GM23338 (cell line): ENCODE data around the gene FBXW7. TPM values are rescaled to one million over a fixed set of nuclear protein-coding genes. Genes with fewer than 3 reads are reported as not detected.

Source experiments
- JUNB ChIP-seq: IDR thresholded peaks from one replicate; pipeline ENCODE4 v1.6.1; 2016; ENCODE audit warnings: antibody characterized with exemption; ENCODE audit not compliant: unreplicated experiment
- NANOG ChIP-seq: IDR thresholded peaks from 2 replicates; pipeline ENCODE4 v1.6.1; 2016; ENCODE audit warnings: antibody characterized with exemption, borderline replicate concordance
- STAT1 ChIP-seq: IDR thresholded peaks from one replicate; pipeline ENCODE4 v1.6.1; 2016; ENCODE audit warnings: antibody characterized with exemption; ENCODE audit not compliant: unreplicated experiment
- ZNF331 ChIP-seq: fragments of 250-450 bp; sonication (Bioruptor Pico); IDR thresholded peaks from 2 replicates; pipeline ENCODE4 v1.5.0; 2020; ENCODE audit warnings: low read depth, mild to moderate bottlenecking, moderate library complexity
- microRNA-seq: library from miRNA; unstranded; fragments of <30 nt; microRNA quantifications from one replicate; pipeline ENCODE4, GENCODE V29; 2017
- polyA plus RNA-seq: library from polyadenylated mRNA; unstranded; fragments of >200 nt; fragmentation: Nextera tagmentation; extraction: Ambion mirVana; gene quantifications from 2 replicates; pipeline ENCODE4 v1.2.1, GENCODE V29; 2016
- small RNA-seq: library from RNA; depleted of rRNA; stranded (forward); fragments of <200 nt; gene quantifications from one replicate; pipeline ENCODE3, GENCODE V24; 2014; ENCODE audit warnings: low replicate concordance
- total RNA-seq: library from RNA; depleted of rRNA; stranded (reverse); fragments of >200 nt; shearing (Covaris generic); gene quantifications from 2 replicates; pipeline ENCODE4 v1.2.3, GENCODE V29; 2014; rRNA removed
- TF ChIP-seq, protein P1 (sequence below): fragments of 250-450 bp; sonication (Bioruptor Pico); IDR thresholded peaks from 2 replicates; pipeline ENCODE4 v1.5.0; 2020; ENCODE audit warnings: mild to moderate bottlenecking, moderate library complexity

Gene FBXW7
- total and polyA plus RNA-seq, 2 experiments from 2014 or later = 25.8 to 34.7 TPM

DNA sequence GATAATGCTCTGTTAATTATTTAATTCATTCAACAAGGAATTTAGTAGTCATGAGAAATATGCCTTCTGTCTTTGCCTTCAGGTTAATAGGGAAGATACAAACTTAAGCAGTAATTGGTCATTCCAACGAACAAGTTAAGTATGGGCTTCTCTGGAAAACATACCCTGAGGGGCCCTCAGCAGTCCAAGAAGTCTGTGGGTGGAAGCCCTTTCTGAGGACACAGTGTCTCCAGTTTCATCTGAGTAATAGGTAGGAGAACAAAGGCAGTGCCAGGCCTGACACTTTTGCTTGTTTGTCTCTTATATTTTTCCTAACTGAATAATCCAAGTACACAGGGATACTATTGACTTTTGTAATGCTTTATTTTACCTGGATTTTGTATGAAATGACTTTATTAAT, 262.5 kb downstream of the FBXW7 start (continued):
- TF ChIP-seq, protein P1, sequence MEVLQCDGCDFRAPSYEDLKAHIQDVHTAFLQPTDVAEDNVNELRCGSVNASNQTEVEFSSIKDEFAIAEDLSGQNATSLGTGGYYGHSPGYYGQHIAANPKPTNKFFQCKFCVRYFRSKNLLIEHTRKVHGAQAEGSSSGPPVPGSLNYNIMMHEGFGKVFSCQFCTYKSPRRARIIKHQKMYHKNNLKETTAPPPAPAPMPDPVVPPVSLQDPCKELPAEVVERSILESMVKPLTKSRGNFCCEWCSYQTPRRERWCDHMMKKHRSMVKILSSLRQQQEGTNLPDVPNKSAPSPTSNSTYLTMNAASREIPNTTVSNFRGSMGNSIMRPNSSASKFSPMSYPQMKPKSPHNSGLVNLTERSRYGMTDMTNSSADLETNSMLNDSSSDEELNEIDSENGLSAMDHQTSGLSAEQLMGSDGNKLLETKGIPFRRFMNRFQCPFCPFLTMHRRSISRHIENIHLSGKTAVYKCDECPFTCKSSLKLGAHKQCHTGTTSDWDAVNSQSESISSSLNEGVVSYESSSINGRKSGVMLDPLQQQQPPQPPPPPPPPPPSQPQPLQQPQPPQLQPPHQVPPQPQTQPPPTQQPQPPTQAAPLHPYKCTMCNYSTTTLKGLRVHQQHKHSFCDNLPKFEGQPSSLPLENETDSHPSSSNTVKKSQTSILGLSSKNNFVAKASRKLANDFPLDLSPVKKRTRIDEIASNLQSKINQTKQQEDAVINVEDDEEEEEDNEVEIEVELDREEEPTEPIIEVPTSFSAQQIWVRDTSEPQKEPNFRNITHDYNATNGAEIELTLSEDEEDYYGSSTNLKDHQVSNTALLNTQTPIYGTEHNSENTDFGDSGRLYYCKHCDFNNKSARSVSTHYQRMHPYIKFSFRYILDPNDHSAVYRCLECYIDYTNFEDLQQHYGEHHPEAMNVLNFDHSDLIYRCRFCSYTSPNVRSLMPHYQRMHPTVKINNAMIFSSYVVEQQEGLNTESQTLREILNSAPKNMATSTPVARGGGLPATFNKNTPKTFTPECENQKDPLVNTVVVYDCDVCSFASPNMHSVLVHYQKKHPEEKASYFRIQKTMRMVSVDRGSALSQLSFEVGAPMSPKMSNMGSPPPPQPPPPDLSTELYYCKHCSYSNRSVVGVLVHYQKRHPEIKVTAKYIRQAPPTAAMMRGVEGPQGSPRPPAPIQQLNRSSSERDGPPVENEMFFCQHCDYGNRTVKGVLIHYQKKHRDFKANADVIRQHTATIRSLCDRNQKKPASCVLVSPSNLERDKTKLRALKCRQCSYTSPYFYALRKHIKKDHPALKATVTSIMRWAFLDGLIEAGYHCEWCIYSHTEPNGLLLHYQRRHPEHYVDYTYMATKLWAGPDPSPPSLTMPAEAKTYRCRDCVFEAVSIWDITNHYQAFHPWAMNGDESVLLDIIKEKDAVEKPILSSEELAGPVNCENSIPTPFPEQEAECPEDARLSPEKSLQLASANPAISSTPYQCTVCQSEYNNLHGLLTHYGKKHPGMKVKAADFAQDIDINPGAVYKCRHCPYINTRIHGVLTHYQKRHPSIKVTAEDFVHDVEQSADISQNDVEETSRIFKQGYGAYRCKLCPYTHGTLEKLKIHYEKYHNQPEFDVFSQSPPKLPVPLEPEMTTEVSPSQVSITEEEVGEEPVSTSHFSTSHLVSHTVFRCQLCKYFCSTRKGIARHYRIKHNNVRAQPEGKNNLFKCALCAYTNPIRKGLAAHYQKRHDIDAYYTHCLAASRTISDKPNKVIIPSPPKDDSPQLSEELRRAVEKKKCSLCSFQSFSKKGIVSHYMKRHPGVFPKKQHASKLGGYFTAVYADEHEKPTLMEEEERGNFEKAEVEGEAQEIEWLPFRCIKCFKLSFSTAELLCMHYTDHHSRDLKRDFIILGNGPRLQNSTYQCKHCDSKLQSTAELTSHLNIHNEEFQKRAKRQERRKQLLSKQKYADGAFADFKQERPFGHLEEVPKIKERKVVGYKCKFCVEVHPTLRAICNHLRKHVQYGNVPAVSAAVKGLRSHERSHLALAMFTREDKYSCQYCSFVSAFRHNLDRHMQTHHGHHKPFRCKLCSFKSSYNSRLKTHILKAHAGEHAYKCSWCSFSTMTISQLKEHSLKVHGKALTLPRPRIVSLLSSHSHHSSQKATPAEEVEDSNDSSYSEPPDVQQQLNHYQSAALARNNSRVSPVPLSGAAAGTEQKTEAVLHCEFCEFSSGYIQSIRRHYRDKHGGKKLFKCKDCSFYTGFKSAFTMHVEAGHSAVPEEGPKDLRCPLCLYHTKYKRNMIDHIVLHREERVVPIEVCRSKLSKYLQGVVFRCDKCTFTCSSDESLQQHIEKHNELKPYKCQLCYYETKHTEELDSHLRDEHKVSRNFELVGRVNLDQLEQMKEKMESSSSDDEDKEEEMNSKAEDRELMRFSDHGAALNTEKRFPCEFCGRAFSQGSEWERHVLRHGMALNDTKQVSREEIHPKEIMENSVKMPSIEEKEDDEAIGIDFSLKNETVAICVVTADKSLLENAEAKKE (CRISPR knock-in tag) = no peak
- TF ChIP-seq STAT1 = no peak
- TF ChIP-seq ZNF331 = no peak
- TF ChIP-seq NANOG = no peak
- no peak for TF ChIP-seq JUNB

Small RNAs within 50 kb of the gene (microRNA-seq; reads per million reads assigned to microRNA genes)
- gene MIR3140 = 1.1 reads per million

Small RNAs within 50 kb of the gene (small RNA-seq; reads per million reads assigned to genes)
- gene MIR3140 = not detected

Other genes with a start within 250 kb of the FBXW7 start
- 1.7 and 2.7 TPM in 2 replicates for gene TMEM154, start 143.9 kb upstream of the FBXW7 start, total RNA-seq
- gene TMEM154, start 143.9 kb upstream of the FBXW7 start, polyA plus RNA-seq = 1.0 and 1.8 TPM in 2 replicates
- gene TIGD4, start 243.6 kb upstream of the FBXW7 start, total RNA-seq = 1.7 and 2.8 TPM in 2 replicates
- gene TIGD4, start 243.6 kb upstream of the FBXW7 start, polyA plus RNA-seq = 1.3 and 1.6 TPM in 2 replicates
- gene ARFIP1, start 243.9 kb upstream of the FBXW7 start, total RNA-seq = 42.8 and 49.6 TPM in 2 replicates
- gene ARFIP1, start 243.9 kb upstream of the FBXW7 start, polyA plus RNA-seq = 43.8 and 46.0 TPM in 2 replicates